ENCODE data around the gene SPATS2.

- TF ChIP-seq ARNT (IDR thresholded peaks at IDR 0.05): no peak
- TF ChIP-seq L3MBTL2 (conservative IDR thresholded peaks at IDR 0.05): no peak
- no peak for TF ChIP-seq FOXA1 (IDR thresholded peaks at IDR 0.05)
- TF ChIP-seq FOXM1 (IDR thresholded peaks at IDR 0.05; ENCODE audit: borderline replicate concordance): no peak
- no peak for TF ChIP-seq LEF1 (IDR thresholded peaks at IDR 0.05; ENCODE audit: borderline replicate concordance)
- no peak for TF ChIP-seq PKNOX1 (IDR thresholded peaks at IDR 0.05)
Measured at GRCh38 chr12:49518914-49519573, 151.8 kb downstream of the SPATS2 start.

Data from HEK293T (cell line).